Measurements from ENCODE around the gene SMAP2. TPM values are rescaled to one million over a fixed set of nuclear protein-coding genes. Genes with fewer than 3 reads are reported as not detected.

SMAP2 gene
- total and polyA plus RNA-seq, 10 of the 15 experiments (the other 5 are each of a cell fraction or from before 2014, with no cell fraction given) = 33.4 to 177 (median 105) TPM

- Histone ChIP-seq H3K4me3 (no peak overlapping the region), H3K9ac (ENCODE audit: control insufficient read depth, insufficient read depth, low read length) (no peak overlapping the region), H3K36me3 (ENCODE audit: control insufficient read depth in 2 of 2, insufficient read depth in 2 of 2, low read length in 1 of 2) (no peaks in the 10 kb centered on the region), H4K20me1 (ENCODE audit: control insufficient read depth, insufficient read depth) (no peaks in the 10 kb centered on the region), H3K79me2 (ENCODE audit: control insufficient read depth, insufficient read depth, low read length) (no peaks in the 10 kb centered on the region), H3K4me2 (ENCODE audit: control insufficient read depth, insufficient read depth) (no peak overlapping the region), H2AFZ (ENCODE audit: control insufficient read depth, low read depth, low read length) (no peak overlapping the region), H3K4me1 (ENCODE audit: control insufficient read depth, insufficient read depth, low read length) (no peaks in the 10 kb centered on the region), H3K9me3 (replicated peaks; ENCODE audit: control insufficient read depth, insufficient read depth, low read length) (no peaks in the 10 kb centered on the region), H3K27ac (ENCODE audit: control insufficient read depth, insufficient read depth) (no peak overlapping the region), H3K27me3 (replicated peaks in 1 of 2; ENCODE audit: control insufficient read depth in 2 of 2, insufficient read depth in 2 of 2, low read length in 1 of 2) (no peaks in the 10 kb centered on the region)
- TF ChIP-seq RELB (IDR thresholded peaks at IDR 0.05; ENCODE audit: low read depth) (no peak), SUZ12 (IDR thresholded peaks at IDR 0.05; ENCODE audit: unreplicated experiment) (no peak), JUNB (IDR thresholded peaks at IDR 0.05) (no peak), KDM1A (IDR thresholded peaks at IDR 0.05; ENCODE audit: borderline replicate concordance) (no peak), BRCA1 (IDR thresholded peaks at IDR 0.05; ENCODE audit: low read depth, low read length) (no peak), CEBPB (IDR thresholded peaks at IDR 0.05; ENCODE audit: borderline replicate concordance in 1 of 2, low read depth in 2 of 2, low read length in 2 of 2) (no peak), SIN3A (IDR thresholded peaks at IDR 0.05; ENCODE audit: low read depth, low read length) (no peak), STAT1 (conservative IDR thresholded peaks at IDR 0.05) (no peak), ZNF207 (IDR thresholded peaks at IDR 0.05; ENCODE audit: borderline replicate concordance) (no peak), PML (IDR thresholded peaks at IDR 0.05; ENCODE audit: low read length) (no peak), E2F4 (IDR thresholded peaks at IDR 0.05; ENCODE audit: low read depth, low read length) (no peak), SREBF2 (IDR thresholded peaks at IDR 0.05; ENCODE audit: low read length) (no peak), ZNF24 (IDR thresholded peaks at IDR 0.05) (no peak), FOXM1 (IDR thresholded peaks at IDR 0.05; ENCODE audit: low read depth, low read length) (no peak), SIX5 (IDR thresholded peaks at IDR 0.05; ENCODE audit: low read depth, low read length, severe bottlenecking) (no peak)
- TF ChIP-seq, protein P1, sequence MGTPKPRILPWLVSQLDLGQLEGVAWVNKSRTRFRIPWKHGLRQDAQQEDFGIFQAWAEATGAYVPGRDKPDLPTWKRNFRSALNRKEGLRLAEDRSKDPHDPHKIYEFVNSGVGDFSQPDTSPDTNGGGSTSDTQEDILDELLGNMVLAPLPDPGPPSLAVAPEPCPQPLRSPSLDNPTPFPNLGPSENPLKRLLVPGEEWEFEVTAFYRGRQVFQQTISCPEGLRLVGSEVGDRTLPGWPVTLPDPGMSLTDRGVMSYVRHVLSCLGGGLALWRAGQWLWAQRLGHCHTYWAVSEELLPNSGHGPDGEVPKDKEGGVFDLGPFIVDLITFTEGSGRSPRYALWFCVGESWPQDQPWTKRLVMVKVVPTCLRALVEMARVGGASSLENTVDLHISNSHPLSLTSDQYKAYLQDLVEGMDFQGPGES (IDR thresholded peaks at IDR 0.05) = no peak
- TF ChIP-seq, protein P2, sequence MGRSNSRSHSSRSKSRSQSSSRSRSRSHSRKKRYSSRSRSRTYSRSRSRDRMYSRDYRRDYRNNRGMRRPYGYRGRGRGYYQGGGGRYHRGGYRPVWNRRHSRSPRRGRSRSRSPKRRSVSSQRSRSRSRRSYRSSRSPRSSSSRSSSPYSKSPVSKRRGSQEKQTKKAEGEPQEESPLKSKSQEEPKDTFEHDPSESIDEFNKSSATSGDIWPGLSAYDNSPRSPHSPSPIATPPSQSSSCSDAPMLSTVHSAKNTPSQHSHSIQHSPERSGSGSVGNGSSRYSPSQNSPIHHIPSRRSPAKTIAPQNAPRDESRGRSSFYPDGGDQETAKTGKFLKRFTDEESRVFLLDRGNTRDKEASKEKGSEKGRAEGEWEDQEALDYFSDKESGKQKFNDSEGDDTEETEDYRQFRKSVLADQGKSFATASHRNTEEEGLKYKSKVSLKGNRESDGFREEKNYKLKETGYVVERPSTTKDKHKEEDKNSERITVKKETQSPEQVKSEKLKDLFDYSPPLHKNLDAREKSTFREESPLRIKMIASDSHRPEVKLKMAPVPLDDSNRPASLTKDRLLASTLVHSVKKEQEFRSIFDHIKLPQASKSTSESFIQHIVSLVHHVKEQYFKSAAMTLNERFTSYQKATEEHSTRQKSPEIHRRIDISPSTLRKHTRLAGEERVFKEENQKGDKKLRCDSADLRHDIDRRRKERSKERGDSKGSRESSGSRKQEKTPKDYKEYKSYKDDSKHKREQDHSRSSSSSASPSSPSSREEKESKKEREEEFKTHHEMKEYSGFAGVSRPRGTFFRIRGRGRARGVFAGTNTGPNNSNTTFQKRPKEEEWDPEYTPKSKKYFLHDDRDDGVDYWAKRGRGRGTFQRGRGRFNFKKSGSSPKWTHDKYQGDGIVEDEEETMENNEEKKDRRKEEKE (IDR thresholded peaks at IDR 0.05) = no peak
- RAD21 ChIA-PET (ENCODE audit: unreplicated experiment) = no interaction called here
- DNase-seq (ENCODE audit: low read depth, low spot score) = no peak
- WGBS (ENCODE audit: insufficient coverage, insufficient replicate concordance, low lambda C conversion rate, missing lambda C conversion rate) = 96% methylated on average over 3 of the region's 3 CpGs
- intact Hi-C loops (cut with micrococcal nuclease; ENCODE audit: unreplicated experiment) (no loop called here), in situ Hi-C loops (cut with MboI) (no loop called here)
- no peak for FAIRE-seq
- POLR2A ChIA-PET = no interaction called here
- SMC1A ChIA-PET (ENCODE audit: uncharacterized antibody, unreplicated experiment) = interaction anchor here (0.9 to 1.3 kb wide), 2 partner anchors 289 to 293 kb away, joined by 3 read pairs; no protein-coding TSS in a partner anchor
- BruUV-seq (replicated peaks) = no TSS peak
- CTCF ChIA-PET = interaction anchor here (0.8 to 2.8 kb wide), 3 partner anchors 289 to 357 kb away, joined by 3 to 8 read pairs (median 3); no protein-coding TSS in a partner anchor
- ATAC-seq = no peak
These were observed 59.3 kb downstream of the SMAP2 start for GRCh38 chr1:40432644-40433390.

Data from GM12878 (cell line).